Stimulated activated naive CD8-positive, alpha-beta T cell treated with anti-CD3 and anti-CD28 coated beads, Interleukin-15, Interleukin-2, amounts not matched to agents 100 ng/mL and 50 ng/mL, for 24 hours (primary cell): ENCODE data around the gene POLR2C.

Source experiments
- H3K27ac Mint-ChIP-seq: one replicate; pipeline ENCODE4 v1.8.0; 2021; ENCODE audit warnings: mild to moderate bottlenecking, mixed read lengths
- H3K27me3 Mint-ChIP-seq: one replicate; pipeline ENCODE4 v1.8.0; 2021; ENCODE audit warnings: mixed read lengths
- H3K36me3 Mint-ChIP-seq: one replicate; pipeline ENCODE4 v1.8.0; 2021; ENCODE audit warnings: low read depth, mixed read lengths
- H3K4me1 Mint-ChIP-seq: one replicate; pipeline ENCODE4 v1.8.0; 2021; ENCODE audit warnings: low read depth, mixed read lengths
- H3K4me3 Mint-ChIP-seq: one replicate; pipeline ENCODE4 v1.8.0; 2021; ENCODE audit warnings: mild to moderate bottlenecking, mixed read lengths
- H3K9me3 Mint-ChIP-seq: one replicate; pipeline ENCODE4 v1.8.0; 2021; ENCODE audit warnings: mixed read lengths

The POLR2C gene

DNA sequence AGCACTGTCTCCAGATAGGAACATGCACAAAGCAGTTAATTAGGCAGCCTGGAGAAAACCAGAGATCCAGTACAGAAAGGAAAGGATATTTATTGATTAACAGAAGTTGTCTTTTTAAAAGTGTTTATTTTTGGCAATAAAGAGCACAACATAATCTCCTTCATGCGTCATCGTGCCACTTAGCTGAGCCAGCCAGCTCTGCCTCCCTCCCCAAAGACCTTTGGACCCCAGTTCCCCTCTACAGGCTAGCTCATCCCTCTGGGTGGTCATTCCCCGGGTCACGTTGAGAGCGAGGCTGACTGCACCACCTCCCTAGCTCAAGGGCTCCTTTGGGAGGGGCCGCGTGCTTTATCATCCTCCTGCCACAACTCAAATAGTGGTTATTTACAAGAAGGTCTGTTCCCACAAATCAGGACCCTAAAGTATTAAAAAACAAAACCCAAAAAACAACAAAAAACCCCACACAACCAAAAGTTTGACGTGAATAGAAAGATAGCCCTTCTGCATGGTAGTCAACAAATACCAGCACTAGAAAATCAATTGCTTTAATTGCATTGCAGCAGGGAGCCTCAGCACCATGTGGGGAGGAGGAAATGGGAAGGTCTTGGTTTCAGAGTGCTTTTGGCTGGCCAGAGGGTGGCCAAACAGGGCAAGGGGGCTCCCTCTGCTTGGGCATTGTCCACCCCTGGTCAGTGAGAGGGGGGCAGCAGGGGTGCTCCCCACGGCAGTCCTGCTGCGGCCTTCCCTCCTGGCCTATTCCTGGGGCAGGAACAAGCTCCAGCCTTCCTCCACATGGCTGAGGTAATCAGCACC lies 9.6 kb downstream of the POLR2C start:
- H3K4me3 Mint-ChIP-seq = no peak overlapping the region
- no peaks in the 10 kb centered on the region for H3K27me3 Mint-ChIP-seq
- peaks cover 7% of the 10 kb centered on the region for H3K4me1 Mint-ChIP-seq
- H3K27ac Mint-ChIP-seq = no peak overlapping the region
- peaks cover 36% of the 10 kb centered on the region for H3K36me3 Mint-ChIP-seq
- no peaks in the 10 kb centered on the region for H3K9me3 Mint-ChIP-seq

- no peak overlapping the region for H3K27ac Mint-ChIP-seq
- H3K36me3 Mint-ChIP-seq = peaks cover 32% of the 10 kb centered on the region
- H3K27me3 Mint-ChIP-seq = no peaks in the 10 kb centered on the region
- H3K4me3 Mint-ChIP-seq = no peak overlapping the region
- H3K9me3 Mint-ChIP-seq = no peaks in the 10 kb centered on the region
- peaks cover 10% of the 10 kb centered on the region for H3K4me1 Mint-ChIP-seq
Measured at GRCh38 chr16:57472665-57473060, 10.2 kb downstream of the POLR2C start.

GRCh38 chr16:57473176-57473840 lies 10.8 kb downstream of the POLR2C start:
- H3K4me1 Mint-ChIP-seq = peaks cover 10% of the 10 kb centered on the region
- H3K9me3 Mint-ChIP-seq = no peaks in the 10 kb centered on the region
- H3K27me3 Mint-ChIP-seq = no peaks in the 10 kb centered on the region
- H3K27ac Mint-ChIP-seq = no peak overlapping the region
- no peak overlapping the region for H3K4me3 Mint-ChIP-seq
- H3K36me3 Mint-ChIP-seq = peaks cover 26% of the 10 kb centered on the region

GRCh38 chr16:57473906-57474305 lies 11.4 kb downstream of the POLR2C start:
- H3K27ac Mint-ChIP-seq = no peak overlapping the region
- H3K9me3 Mint-ChIP-seq = no peaks in the 10 kb centered on the region
- peaks cover 20% of the 10 kb centered on the region for H3K36me3 Mint-ChIP-seq
- H3K4me3 Mint-ChIP-seq = no peak overlapping the region
- H3K27me3 Mint-ChIP-seq = no peaks in the 10 kb centered on the region
- H3K4me1 Mint-ChIP-seq = peaks cover 16% of the 10 kb centered on the region

- no peak overlapping the region for H3K4me3 Mint-ChIP-seq
- H3K27ac Mint-ChIP-seq = no peak overlapping the region
- no peaks in the 10 kb centered on the region for H3K27me3 Mint-ChIP-seq
- no peaks in the 10 kb centered on the region for H3K9me3 Mint-ChIP-seq
- peaks cover 19% of the 10 kb centered on the region for H3K4me1 Mint-ChIP-seq
- H3K36me3 Mint-ChIP-seq = peaks cover 9% of the 10 kb centered on the region
Measured at GRCh38 chr16:57474671-57475661, 12.5 kb downstream of the POLR2C start.

DNA sequence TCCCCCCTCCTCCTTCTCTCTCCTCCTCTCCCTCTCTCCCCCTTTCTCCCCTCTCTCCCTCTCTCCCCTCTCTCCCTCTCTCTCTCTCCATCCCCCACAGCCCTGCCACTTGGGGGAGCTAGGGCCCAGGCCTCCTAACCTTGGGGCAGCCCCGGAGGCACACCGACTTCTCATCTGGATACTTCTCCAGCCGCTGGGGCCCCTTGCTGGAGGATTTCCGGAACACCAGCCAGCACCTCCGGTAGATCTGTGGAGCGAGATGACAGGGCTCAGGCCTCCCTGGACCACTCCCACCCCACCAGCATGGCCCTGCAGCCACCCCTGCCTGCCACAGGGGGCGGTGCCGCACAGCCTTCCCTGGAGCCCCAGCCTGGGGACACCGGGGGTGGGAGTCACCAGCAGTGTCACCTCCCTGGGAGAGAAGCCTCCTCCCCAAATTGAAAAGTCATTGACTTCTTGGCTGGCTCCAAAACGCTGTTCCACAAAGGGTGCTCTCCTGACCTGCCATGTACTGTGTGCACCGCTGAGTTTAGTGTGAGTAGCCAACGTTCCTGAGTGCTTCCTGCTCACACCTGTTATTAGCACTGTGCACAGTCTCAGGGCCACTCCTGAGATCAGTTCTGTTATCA lies 13.3 kb downstream of the POLR2C start:
- H3K9me3 Mint-ChIP-seq = no peaks in the 10 kb centered on the region
- peaks cover 7% of the 10 kb centered on the region for H3K36me3 Mint-ChIP-seq
- H3K4me1 Mint-ChIP-seq = peaks cover 19% of the 10 kb centered on the region
- H3K27me3 Mint-ChIP-seq = no peaks in the 10 kb centered on the region
- H3K4me3 Mint-ChIP-seq = peak overlapping the region; percentile 26
- H3K27ac Mint-ChIP-seq = no peak overlapping the region

- Mint-ChIP-seq H3K36me3 (peaks cover 5% of the 10 kb centered on the region), H3K27ac (no peak overlapping the region), H3K27me3 (no peaks in the 10 kb centered on the region), H3K4me1 (peaks cover 19% of the 10 kb centered on the region), H3K4me3 (no peak overlapping the region), H3K9me3 (no peaks in the 10 kb centered on the region)
Measured at GRCh38 chr16:57476546-57477410, 14.3 kb downstream of the POLR2C start.

- peaks cover 19% of the 10 kb centered on the region for H3K4me1 Mint-ChIP-seq
- H3K4me3 Mint-ChIP-seq = no peak overlapping the region
- H3K27ac Mint-ChIP-seq = no peak overlapping the region
- H3K36me3 Mint-ChIP-seq = no peaks in the 10 kb centered on the region
- H3K9me3 Mint-ChIP-seq = no peaks in the 10 kb centered on the region
- H3K27me3 Mint-ChIP-seq = no peaks in the 10 kb centered on the region
Measured at GRCh38 chr16:57477531-57478202, 15.2 kb downstream of the POLR2C start.

- H3K4me3 Mint-ChIP-seq = no peak overlapping the region
- H3K4me1 Mint-ChIP-seq = peaks cover 19% of the 10 kb centered on the region
- no peaks in the 10 kb centered on the region for H3K27me3 Mint-ChIP-seq
- H3K27ac Mint-ChIP-seq = no peak overlapping the region
- no peaks in the 10 kb centered on the region for H3K36me3 Mint-ChIP-seq
- no peaks in the 10 kb centered on the region for H3K9me3 Mint-ChIP-seq
Measured at GRCh38 chr16:57478396-57479204, 16.1 kb downstream of the POLR2C start.

GRCh38 chr16:57479205-57479975 lies 16.9 kb downstream of the POLR2C start:
- Mint-ChIP-seq H3K4me3 (no peak overlapping the region), H3K4me1 (peaks cover 19% of the 10 kb centered on the region), H3K27ac (no peak overlapping the region), H3K27me3 (no peaks in the 10 kb centered on the region), H3K9me3 (no peaks in the 10 kb centered on the region), H3K36me3 (no peaks in the 10 kb centered on the region)

- Mint-ChIP-seq H3K4me1 (peaks cover 21% of the 10 kb centered on the region), H3K27me3 (no peaks in the 10 kb centered on the region), H3K4me3 (no peak overlapping the region), H3K27ac (no peak overlapping the region), H3K36me3 (no peaks in the 10 kb centered on the region), H3K9me3 (no peaks in the 10 kb centered on the region)
Measured at GRCh38 chr16:57479976-57480753, 17.7 kb downstream of the POLR2C start.
